Prostate gland (tissue), 2 donors: Measurements from ENCODE around the gene EFS.

Experiments used
- CTCF ChIP-seq, 4 experiments: fragments of 200-600 bp in 2 of 4; fragments of 450-650 bp in 2 of 4; sonication (generic) in 2 of 4; IDR thresholded peaks; 1 replicate in 3 of 4; 2 replicates in 1 of 4; pipeline ENCODE4 v1.5.1; 2016 to 2019; ENCODE audit warnings: antibody characterized with exemption in 4 of 4, mild to moderate bottlenecking in 2 of 4, moderate library complexity in 2 of 4
- POLR2A ChIP-seq: fragments of 450-650 bp; IDR thresholded peaks from one replicate; pipeline ENCODE4 v1.6.1; 2016; ENCODE audit warnings: antibody characterized with exemption, mild to moderate bottlenecking

DNA sequence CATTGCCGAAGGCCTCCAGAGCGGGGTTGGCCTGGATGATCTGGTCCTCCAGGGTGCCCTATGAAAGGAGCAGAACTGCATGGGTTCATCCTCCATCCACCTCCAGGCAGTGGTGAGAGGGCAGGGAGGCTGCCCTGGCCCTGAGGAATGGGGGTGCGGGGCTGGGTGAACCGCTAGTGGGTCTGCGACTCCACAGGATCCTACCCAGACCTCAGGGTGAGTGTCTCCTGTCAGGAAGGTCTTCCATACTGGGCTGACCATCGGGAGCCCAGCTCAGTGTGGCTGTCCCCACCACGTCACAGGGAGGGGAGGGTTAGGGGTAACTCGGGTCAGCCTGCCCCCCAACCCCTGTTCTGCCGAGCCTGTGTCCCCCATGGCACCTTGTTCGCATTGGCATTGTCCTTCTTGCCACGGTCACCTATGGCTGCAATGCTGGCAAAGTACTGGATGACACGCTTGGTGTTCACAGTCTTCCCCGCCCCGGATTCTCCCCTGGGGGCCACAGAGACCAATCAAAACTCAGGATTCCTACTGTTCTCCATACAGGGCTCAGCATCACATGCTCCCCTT lies 39.4 kb upstream of the EFS start:
- TF ChIP-seq CTCF (IDR thresholded peaks at IDR 0.05) (no peak), POLR2A (no peak)
